UCSD-AML1 (cell line): Measurements from ENCODE around the gene CFAP58.

Experiments
- DNase-seq: peaks from one replicate; lab custom pipeline; 2025; ENCODE audit not compliant: unreplicated experiment; lab: John Stamatoyannopoulos, UW

Gene CFAP58, protein sequence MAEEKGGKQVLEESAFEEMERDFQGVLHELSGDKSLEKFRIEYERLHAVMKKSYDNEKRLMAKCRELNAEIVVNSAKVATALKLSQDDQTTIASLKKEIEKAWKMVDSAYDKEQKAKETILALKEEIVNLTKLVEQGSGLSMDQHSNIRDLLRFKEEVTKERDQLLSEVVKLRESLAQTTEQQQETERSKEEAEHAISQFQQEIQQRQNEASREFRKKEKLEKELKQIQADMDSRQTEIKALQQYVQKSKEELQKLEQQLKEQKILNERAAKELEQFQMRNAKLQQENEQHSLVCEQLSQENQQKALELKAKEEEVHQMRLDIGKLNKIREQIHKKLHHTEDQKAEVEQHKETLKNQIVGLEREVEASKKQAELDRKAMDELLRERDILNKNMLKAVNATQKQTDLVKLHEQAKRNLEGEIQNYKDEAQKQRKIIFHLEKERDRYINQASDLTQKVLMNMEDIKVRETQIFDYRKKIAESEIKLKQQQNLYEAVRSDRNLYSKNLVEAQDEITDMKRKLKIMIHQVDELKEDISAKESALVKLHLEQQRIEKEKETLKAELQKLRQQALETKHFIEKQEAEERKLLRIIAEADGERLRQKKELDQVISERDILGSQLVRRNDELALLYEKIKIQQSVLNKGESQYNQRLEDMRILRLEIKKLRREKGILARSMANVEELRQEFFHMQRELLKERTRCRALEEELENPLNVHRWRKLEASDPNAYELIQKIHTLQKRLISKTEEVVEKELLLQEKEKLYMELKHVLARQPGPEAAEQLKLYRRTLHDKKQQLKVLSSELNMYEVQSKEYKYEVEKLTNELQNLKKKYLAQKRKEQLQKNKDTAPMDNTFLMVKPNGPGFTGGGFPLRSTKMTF

DNA sequence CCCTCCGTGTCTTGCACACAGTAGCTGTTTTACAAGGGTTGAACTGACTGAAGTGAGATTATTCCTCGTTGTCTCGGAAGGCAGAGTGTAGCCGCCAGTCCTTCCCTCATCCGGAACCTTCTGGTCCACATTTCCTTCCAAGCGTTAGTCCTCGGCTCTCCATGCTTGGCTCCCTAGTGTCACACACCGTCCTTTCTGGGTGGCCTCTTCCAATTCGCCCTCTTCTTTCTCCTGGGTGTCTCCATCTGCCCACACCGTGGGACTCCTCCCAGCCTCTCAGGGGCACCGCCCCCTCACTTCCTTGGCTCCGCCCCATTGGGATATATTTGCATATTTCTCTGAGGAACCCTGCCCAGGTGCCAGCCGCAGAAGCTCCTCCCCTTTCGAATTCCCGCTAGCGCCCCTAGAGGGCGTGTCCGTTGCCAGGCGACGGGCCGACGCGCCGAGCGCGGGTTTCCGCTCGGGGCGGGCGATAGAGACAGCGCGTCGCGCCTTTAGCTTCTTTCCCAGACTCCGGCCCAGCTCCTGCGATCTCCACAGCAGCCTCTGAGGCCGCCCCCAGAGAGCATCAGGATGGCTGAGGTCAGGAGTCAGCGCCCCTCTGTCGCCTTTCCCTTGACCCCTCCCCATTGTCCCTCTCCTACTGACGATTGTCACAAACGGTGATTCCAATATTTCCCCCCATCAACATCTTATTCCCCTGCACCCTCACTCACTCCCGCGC lies at the start of gene CFAP58:
Gene CFAP58 (plus strand): TSS at position 509 of the 724 bp plus-strand sequence. CDS start 65 bp downstream, at position 574.
- DNase-seq, result peak; percentile 94

DNA sequence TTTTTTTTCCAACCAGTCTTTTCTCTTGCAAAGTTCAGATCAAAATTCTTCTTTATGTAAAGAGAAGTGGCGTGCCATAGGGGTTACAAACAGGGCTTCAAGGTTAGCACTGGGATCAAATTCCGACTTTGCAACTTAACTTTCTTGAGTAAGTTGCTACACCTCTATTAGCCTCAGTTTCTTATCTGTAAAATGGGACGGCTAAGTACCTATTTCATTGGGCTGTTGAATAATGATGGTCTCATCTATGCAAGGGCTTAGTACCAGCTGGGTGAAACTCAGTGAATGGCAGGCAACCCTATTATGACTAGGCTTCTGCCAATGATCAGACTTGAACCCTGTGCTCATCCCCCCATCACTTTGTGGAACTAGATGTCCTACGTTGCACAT lies 49.3 kb upstream of the CFAP58 start:
- DNase-seq, result no peak

DNA sequence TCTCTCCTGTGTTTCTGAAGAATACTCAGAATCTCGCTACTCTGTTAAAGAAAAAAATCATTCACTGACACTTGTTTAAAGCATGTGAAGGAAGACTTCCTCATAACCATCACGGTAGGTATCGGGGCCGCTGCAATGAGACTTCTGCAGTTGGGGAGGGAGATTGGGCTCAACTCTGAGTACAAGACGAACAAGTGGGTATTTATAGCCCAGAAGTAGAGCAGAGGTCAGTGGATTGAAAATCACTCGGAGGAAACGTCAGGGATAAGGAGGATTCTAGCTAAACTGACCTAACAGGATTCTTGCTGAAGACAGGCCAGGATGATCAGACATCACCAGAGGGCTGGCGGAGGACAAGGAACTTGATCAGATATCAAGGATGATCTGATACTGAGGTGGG lies 48.7 kb upstream of the CFAP58 start:
- no peak for DNase-seq

DNA sequence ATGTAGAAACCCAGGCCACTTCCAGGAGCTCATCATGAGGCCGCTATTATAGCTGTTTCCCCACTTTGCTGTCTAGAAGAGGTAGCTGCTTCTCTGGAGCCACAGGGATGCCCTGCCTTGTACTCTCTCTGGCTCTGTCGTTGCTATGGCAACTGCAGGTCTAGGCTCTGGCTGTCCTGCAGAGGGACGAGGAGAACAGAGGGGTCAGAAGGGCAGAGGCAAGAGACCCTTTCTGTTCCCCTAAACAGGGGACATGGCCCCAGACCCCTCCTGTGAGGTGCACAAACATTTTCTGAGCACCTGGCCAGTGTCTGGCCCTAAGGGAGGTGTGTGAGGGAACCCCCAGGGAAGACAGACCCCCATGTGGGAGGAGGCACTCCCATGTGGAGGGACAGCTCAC lies 46.7 kb upstream of the CFAP58 start:
- no peak for DNase-seq

DNA sequence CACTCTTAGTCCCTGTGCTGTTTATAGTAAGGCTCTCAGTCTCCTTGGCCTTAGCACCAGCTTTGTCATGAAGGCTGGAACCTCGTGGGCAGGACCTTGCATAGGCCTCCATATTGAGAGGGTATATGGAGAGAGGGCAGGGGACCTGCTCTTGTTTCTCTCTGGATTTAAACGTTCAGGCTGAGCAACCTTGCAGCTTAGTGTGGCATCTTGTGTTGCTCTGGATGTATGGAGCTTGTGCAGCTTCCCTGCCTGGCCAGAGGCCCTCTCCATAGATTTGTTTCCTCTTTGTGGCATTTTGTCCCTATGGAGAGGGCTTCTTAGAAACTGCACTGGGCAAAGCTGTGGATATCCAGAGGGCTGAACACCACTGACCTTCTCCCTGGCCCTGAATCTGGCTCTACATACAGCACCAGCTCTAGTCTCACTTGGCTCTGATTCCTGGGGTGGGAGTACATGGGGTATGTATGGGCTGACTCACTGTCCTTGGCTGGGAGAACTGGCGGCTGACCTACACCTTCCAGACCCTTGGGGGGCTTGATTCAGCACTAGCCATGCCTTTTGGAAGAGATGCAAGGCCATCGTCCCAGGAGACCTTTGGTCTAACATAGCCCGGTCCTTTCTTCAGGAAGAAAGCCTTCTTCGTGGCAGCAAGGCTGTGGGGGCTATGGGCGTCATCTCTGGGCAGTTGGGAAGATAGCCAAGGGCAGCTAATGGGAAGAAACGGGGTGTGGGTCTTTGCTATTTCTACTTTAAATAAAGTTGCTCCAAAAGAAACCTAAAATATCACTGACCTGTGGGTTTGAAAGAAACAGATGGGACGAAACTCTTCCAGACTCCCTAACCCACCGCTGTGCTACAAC lies 45.8 kb upstream of the CFAP58 start:
- DNase-seq, result no peak

DNA sequence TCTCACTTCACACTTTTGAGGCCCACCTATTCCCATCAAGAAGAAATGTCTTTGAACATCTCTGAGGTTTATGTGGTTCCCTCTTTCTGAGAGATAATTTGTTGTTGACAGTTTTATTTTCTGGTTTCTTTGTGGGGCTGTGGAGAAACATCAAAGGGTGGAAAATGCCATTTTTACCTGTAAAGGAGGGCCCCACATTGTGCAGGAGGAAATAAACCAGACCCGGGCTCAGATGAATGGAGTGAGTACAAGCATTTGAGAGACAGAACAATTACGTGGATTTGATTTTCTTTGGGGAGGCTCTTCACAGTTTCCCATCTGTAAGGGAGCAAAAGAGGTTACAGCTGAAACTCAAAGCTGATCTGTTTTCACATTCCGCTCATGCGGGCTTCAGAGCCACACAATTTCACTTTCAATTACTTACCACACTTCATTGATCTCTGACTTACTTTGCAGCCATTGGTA lies 45.2 kb upstream of the CFAP58 start:
- no peak for DNase-seq

DNA sequence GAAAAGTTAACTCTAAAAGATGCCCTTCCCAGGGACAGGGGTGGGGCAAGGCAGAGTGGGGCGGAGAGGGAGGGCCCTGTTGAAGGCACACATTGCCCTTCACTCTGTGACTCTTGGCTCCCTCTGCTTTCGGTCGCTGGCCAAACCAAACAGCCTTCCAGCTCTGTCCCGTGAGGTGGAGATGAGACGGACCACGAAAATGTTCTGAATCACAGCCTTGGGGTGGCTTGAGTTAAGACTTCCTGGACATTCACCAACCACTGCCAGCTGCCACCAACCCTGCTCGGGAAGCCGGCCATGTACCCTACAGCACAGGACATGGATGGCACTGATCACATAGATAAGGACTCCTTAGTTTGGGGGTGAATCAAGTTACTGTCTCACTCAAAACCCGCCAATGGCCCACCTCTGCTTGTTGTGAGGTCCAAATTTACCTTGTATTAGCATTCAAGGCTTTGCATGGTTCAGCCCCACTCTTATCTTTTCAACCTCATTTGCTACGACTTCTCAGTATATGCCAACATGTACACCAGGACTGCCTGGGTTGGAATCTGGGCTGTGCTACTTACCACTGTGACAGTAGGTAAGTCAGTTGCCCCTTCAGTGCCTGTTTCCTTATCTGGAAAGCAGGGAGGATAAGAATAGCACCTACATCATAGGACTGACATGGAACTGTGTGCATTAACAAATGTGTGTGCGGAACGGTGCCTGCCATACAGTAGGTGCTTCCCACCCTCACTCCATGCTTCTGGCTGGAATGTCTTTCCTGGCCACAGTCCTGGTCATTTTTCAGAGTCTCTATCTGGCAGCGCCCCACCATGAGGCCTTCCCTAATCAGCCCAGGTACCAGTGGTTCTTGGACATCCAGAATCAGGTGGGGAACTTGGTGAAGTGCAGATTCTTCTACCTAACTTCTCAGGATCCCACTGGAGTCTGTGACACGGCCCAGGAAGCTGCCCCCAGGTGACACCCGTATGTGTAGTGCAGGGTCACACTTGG lies 43.4 kb upstream of the CFAP58 start:
- DNase-seq, result no peak

DNA sequence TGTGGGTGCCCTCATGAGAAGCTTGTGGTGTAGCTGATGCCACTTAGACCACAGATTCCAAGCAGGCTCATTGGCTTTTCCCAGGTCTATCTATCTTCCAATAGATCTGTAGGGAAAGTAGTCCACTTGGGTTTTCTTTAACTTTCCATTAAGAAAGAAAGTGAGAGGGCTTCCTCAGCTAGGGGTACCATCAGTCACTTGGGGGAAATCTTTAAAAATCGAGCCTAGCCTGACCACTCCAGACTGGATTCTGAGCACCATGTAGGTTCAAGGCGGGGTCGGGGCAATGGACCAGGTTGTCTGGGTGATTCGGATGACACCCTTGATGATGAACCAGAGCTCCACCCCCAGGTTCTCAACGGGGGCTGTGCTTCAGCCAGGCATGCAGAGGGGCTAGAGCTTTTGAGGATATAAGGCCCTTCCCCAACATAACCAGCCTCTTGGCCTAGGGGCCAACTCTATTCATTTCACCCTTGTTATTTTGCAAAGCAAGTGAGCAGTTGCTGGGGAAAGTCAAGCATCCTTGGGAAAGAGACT lies 42.4 kb upstream of the CFAP58 start:
- DNase-seq, result no peak

DNA sequence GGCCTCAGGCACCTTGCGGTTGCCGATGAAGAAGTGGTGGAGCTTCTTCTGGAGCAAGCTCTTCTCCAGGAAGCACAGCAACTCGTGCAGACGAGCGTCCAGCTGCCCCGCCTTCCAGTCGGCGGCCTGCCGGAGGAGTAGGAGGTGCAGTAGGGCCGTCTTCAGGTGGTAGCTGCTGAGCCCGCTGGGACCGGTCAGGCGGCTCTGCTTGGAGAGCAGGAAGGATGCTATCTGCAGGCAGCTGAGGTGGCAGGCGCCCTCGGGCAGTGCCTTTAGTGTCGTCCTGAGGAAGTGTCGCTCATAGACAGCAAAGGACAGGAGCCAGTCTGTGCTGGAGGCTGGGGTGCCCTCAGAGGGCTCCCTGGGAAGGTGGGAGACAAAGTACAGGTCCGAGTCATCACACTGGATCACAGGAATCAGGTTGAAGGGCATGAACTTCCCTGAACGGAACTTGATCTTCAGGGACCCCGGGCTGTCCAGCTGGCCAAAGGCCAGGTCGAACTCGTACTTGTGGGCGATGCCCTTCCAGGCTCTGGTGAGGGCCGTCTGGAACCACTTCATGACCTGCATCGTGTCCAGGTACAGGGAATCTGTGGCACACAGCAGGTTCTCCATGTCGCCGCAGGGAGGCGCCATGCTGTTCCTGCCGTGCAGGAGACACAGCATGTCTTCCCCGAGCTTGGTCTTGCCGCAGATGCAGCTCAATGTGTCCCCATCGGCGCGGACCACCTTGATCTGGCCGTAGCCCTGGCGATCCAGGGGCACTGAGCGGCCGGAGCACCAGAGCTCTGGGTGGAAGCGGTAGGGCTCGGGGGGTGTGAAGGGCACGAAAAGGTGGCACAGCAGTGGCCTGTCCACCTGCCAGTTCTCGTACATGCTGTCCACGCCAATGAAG lies 38.8 kb upstream of the CFAP58 start:
- no peak for DNase-seq

DNA sequence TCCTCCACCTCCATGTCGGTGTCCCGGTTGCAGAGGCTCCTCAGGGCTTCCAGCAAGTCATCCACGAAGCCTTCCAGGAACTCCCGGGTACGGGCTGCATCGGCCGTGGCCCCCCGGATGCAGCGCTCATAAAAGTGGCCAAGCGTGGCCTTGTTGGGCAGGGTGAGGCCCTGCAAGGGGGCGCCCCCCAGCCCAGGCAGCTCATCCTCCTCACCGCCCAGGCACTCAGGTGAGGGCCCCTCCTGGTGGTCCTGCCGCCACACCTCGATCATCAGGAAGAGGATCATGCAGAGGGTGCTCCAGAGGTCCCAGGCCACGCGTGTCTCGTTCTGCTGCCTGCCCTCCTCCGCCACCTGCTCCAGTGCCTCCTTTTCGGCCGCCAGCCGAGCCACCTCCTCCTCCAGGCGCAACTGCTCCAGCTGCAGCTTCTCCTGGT lies 38.1 kb upstream of the CFAP58 start:
- DNase-seq, result no peak

DNA sequence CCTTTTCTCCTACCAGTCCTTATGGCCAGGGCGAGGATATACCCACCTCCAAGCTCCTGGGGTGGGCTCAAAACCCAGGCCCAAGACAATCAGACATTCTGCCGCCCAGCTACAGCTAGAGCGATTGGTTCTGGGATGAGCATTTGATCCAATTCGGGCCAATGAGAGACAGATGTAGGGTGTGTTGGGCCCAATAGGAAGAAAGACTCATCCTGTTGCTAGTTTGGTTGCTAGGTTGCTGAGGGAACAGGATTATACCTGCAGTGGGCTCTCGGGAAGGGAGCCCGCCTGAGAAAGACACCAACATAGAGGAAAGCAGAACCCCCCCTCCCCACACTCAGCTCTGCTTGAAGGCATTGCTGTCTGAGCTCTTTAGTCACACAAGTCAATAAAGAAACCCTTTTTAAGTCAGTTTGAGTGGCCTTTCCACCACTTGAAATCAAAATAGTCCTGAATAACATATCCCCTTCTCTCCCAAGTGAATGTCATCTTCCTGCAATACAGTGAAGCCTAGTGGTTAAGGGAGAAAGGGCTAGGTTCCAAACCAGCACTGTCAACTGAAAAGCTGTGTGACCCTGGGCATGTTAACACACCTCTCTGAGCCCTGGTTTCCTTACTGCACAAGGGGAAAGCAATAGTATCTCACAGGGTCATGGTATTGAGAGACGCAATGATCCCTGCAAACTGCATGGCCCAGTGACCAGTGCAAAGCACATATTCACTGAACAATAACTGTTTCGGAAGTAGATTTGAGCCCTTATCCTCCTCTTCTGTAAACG lies 37.1 kb upstream of the CFAP58 start:
- DNase-seq, result no peak

DNA sequence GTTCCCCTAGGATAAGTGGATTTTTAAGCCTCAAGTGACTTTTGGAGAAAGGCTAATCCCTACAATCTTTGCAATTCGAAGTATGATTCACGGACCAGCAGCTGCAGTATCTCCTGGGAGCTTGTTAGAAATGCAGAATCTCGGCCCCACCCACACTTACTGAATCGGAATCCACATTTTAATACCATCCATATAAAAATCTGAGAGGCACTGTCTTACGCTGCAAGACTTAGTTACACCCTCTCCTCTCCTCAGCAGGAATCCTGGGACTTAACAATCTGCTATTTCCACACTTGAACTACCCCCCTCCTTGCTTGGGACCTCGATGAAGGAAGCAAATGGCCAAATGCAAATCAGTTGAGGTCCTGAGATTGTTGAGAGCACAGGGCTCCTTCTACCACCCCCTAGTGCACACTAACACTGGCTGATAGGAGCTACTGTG lies 36.3 kb upstream of the CFAP58 start:
- DNase-seq, result no peak

DNA sequence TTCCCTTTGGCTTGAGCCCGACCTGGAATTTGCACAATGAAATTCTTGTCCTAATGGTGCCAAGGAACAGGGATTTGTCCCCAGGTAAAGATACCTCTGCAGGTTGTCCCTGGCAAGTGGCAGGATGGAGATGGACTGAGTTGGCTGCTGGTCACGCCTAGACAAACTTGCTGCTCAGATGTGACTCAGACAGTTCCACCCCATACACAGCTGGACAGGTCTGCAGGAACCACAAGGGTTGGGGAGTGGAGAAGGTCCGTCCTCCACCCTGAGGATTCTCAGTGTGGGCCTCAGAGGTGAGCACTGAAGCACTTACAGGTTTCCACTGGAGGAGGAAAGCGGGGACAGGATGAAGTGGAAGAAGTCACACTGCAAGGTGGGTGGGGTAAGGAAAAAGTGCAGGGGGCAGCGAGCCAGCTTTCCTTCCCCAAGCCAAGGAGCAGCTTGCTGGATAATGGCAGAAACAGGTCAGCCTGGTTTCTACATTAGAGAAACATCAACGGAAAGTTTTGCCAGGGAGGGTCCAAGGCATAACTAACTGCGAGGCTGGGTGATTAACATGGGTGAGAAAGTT lies 35.8 kb upstream of the CFAP58 start:
- no peak for DNase-seq

DNA sequence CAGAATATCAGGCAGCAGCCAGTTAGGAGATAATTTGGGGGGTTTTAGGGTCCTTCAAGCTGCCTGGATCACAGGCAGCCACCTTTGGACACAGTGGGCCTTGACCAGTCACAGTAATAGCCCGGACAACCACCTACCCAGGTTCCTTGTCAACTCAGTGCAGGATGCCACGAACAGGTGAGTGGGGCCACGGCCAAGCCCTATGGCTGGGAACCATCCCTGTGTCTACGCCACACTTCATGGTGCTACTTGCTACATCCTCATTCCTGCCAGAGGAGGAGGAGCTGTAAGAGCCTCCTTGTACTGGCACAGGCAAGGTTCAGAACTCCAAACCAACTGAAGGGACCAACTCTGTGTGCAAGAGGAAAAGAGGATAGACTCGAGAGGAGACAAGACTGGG lies 35.3 kb upstream of the CFAP58 start:
- DNase-seq, result no peak

DNA sequence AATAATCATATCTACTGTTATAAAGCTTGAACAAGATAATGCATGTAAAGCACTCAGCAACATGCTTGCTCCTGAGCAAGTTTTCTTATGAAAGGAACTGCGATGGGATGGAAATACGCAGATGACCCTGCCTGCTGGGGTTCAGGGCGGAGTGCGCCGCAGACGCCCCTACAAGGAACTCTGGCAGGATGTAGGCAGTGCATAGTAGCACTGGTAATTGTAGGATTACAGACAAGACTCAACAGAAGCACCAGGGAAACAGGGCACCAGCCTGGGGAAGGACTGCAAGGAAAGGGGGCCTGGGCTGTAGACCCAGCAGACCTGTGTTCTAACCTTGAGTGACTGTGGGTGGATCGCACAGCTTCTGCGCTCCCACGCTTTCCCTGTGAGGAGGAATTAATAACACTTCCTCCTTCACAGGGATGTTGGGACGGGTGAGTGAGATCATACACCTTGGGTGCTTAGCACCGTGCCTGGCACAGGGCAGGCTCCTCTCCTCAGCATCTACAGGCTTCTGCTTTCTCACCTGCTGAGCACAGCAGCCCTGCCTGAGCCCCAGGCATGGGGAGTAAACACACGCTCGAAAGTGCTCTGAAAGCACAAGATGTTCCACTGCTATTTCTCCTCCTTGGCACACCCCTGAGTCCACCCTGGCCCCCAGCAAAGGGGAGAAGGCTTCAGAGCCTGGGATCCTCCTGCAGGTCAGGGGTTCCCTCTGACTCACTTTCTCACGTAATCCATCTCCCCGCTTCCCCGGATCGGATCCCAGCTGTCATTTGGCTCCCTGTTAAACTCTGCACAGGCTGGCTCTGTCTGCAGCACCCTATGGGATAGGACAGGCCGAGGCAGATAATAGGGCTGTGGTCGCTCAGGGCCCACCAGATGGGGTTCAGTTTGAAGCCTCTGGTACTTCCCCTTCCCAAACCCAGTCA lies 34.6 kb upstream of the CFAP58 start:
- DNase-seq, result no peak

DNA sequence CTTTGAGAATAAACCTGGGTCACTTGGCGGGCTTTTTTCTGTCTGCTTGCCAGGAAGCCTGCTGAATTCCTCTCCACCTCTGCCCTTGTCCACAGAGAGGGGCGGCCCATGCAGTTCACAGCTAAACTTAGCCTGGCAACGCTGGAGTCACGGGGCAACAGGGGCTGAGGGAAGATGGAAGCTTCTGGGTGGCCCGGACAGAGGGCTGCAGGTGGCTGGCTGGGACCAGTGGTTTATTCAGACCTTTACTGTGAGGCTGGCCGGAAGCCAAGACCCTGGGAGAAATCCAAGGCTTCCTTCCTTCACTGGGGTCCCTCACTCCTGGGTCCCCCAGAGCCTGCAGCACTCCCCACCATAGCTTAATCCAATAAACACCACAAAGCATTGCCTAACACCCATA lies 32.4 kb upstream of the CFAP58 start:
- no peak for DNase-seq
